GM21390 (cell line): ENCODE results near the gene GPC3.
A peak's percentile ranks its signal among the peaks of the same experiment; 100 is the strongest.
"Not testable (repeated sequence)": the region's sequence is repeated elsewhere in the genome, so short reads cannot be mapped to it uniquely, and the experiment has no call there.

ENCODE experiments used
- ATAC-seq: cut with Tn5 transposase; IDR thresholded peaks from one replicate; pipeline ENCODE4 v1.9.1; 2021; ENCODE audit not compliant: unreplicated experiment

Gene GPC3

DNA sequence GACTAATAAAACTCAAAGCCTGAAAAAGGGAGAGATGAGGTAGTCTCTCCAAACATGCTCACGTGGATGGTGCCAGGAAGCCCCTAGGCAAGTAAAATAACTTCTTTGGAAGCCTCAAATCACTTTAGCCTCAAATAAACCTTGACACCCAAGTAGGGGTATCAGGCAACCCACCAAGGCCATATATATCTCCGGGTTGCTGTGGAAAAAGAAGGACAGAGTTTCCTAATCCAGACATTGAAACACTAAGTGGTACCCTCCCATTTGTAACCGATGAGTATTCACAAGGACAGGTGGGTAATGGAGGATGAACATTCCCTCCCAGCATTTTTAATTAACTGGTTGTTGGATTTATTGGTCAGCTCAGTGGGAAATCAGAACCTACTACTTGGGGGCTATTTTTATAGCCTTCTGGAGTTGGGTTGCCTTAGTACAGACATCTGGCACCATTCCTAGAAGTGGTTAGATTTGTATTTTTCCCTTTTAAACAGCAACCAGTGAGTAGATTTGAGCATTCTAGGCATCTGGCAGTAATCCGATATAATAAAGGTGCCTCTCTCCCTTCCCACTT, 87.7 kb downstream of the GPC3 start:
- no peak for ATAC-seq

DNA sequence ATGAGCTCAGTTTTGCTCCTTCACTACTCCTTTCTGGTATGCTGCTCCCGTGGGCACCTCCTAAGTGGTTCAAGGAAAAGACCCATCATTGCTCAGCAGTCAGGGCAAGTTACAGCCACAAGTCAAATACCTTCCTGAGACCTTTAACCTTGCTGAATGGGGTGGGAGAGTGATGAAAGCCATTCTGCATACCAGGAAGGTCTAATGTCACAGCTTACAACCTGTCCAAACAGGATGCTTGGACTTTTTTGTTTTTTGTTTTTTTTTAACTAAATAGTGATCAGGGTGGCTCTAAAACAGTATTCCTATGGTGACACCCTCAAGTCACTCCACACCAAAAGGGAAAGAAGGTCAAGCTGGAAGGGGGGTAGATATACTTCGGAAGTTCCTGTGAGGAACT, 93.1 kb downstream of the GPC3 start:
- ATAC-seq, result no peak

DNA sequence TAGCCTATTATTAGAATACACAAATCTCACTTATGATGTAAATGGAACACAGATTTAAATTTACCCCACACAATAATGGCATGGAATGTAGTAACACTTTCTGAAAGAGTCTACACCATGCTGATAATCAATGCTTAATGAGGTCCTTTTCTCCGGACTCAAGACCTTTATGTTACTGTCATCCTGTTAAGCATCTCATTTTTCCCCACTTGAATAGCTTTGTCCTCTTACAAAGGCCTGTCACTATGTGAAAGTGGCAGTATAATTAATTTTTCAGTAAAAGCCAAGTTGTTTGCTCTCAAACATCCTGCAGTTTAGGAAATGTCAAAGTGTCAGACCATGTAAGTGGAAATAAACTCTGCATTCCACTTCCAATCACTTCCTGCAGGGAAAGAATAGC, 96.4 kb downstream of the GPC3 start:
- no peak for ATAC-seq

DNA sequence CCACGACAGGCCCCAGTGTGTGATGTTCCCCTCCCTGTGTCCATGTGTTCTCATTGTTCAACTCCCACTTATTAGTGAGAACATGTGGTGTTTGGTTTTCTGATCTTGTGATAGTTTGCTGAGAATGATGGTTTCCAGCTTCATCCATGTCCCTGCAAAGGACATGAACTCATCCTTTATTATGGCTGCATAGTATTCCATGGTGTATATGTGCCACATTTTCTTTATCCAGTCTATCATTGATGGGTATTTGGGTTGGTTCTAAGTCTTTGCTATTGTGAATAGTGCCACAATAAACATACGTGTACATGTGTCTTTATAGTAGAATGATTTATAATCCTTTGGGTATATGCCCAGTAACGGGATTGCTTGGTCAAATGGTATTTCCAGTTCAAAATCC, 97.3 kb downstream of the GPC3 start:
- ATAC-seq, result not testable (repeated sequence)

DNA sequence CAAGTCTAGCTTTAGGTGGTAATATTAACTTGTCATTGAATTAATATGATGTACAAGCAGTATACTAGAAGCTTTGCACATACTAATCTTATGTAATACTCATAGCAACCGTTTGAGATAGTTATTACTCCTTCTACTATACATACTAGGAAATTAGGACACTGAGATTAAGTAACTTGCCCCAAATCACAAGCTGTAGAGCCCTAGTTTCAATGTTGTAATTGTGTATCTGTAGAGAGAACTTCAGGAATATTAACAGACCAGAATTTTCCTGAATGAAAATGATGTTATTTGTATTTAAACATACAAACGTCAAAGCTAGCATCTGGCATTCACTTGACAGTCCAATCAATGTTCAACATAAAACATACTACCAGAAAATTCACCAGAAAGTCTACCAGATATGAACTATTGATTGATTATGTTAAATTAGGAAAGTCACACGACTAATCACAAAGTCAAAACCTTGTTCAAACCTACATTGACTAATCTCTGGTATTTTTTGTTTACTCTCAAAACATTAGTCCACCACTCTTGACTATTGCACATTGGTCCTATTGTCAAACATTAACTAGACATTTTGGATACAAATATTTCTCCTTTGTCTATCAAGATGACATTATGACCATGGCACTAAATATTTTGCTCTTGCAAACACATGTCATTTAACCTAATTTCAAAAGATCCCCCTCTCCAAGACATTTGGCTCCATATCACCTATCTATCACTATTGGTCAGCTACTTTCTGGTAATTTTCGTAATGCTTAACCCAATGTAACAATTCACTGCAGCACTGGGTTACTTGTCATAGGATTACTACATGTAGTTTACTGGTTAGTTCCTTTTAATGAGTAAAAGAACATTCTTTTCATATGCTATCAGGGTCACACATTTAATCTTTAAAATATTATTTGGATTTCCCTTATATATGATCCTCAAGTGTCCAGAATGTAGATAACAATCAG, 100.7 kb downstream of the GPC3 start:
- ATAC-seq, result no peak

DNA sequence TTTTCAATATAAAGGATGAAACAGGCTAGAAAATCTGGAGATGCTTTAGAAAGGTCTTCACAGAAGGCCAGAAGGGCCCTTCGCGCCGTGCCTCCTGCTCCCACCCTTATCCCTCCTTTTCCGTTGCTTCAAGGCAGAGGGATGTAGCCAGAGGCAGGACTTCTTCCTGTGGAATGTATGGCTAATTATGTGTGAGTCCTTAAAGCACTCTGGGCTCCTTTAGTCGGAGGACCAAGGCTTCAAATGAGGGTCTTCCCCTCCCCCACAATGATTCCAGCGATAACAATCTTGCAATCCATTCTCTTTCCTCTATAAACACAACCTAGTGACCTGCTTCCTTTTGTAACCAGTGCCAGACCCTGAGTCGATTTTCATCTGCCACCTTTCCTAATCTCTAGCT, 103.5 kb downstream of the GPC3 start:
- ATAC-seq, result no peak

DNA sequence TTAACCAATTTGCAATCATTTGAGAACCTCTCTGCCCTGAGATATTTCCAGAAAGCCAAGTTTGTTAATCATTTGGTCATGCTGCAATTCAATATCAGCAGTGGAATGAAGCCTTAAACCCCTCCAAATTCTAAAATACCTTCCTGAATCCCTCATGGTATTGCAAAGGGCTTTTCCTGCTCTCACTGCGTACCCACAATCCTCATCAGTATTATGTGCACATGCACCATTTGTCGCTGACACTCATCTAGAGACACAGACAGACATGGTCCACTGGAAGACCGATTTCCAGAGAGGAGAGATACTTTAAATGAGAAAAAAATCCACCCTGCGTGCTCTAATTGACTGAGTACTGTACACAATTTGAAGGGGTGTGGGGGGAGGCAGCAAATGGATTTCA, 104.4 kb downstream of the GPC3 start:
- ATAC-seq, result no peak

DNA sequence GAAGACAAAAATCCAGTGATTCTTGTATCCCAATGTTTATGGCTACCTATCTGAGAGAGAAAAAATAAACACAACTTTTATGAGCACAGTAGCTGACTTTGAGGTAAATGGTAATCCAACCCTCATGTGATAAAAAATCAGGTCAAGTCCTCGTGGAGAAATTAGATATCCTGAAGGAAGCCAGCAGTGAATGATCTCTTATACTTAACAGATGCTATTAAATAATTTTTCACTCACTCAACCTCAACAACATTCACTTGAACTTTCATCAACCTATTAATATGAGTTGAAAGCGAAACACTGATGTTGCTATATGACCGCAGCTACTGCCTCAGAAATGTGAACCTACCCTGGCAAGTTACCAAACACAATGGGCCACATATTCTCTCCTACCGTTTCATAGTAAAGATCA, 105.4 kb downstream of the GPC3 start:
- peak; percentile 63 for ATAC-seq

DNA sequence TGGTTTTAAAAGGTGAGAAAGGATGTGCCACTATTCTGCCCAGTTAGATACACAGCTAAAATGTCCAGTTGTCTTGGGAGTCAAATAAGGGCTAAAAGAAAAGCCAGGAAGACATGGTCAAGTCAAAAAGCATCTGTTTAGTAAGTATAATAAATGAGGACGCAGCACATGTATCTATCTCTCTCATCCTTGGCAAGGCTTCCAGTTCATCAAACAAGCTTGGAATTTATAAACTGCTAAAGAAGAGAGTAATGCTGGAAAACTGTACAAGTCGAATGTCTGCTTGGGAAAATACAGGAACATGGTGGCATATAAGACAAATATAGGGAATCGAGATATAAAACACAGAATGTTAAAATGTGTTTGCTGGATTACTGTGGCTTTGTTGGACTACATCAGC, 106.7 kb downstream of the GPC3 start:
- ATAC-seq, result no peak

DNA sequence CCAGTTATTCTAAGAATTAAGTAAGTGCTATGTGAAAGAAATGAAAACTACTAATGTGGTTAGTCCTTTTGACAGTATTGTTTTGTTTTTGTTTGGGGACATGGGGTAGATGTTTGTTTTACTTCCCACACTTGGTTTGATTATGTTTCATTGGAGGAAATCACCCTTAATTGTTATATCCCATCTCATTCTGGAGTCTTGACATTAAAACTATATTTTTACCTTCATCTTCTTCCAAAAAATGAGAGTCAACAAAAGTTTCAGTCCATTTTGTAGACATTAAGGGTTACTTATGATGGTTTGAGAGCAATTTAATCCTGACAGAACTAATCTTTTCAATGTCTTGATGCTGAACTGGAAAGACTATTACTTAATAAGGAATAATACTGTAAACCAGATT, 108.7 kb downstream of the GPC3 start:
- no peak for ATAC-seq

DNA sequence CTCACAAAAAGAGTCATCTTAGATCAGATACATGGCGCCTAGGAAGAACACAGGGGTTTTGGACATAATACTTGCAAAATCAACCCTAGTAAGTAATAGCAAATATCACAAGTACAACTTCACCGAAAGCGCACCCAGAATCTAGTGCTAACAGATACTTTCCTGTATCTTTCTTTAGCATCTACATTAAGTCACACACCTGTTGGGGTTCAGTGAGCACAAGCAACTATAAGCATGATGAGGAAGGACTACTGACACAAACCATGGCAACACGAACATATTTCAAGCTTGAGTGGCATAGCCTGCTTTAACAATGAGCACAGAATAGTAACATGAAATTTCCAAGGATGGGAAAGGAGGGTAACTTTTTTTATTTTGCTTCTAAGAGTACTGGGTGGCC, 116.1 kb downstream of the GPC3 start:
- no peak for ATAC-seq

DNA sequence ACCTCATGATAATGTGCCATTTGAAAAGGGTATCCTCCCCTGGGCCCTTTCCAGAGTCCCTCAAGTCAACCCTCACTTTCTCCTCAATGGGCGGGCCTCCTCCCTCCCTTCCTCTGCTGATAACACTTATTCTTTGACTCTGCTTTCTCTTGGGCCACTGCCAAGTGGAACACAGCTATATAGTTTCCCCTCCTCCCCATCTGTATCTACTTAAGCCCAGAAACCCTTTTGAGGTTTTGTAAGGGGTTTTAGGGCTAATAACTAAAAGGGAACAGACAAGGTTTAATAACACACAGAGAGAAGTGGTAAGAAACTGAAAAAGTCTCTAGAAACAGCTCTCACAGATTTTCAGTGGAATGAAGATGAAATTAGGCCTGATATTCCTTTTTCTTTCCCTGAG, 116.7 kb downstream of the GPC3 start:
- no peak for ATAC-seq

DNA sequence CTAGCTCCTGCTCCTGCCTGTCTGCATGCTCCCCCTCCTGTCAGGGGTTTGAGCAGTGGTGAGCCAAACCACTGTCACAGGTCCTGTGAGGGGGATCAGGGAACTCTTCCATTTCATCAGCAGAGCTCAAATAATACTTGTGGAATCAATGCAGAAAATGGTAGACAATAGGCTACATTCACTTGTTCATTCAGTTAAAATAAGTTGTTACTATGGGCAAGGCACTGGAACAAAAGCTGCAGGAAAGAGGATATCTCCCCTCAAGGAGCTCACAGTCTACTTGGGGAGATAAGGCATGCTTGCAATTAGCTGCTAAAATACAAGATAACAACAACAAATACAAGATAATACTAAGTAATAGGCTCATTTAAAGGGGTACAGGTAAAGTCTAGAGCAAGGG, 117.1 kb downstream of the GPC3 start:
- ATAC-seq, result no peak

DNA sequence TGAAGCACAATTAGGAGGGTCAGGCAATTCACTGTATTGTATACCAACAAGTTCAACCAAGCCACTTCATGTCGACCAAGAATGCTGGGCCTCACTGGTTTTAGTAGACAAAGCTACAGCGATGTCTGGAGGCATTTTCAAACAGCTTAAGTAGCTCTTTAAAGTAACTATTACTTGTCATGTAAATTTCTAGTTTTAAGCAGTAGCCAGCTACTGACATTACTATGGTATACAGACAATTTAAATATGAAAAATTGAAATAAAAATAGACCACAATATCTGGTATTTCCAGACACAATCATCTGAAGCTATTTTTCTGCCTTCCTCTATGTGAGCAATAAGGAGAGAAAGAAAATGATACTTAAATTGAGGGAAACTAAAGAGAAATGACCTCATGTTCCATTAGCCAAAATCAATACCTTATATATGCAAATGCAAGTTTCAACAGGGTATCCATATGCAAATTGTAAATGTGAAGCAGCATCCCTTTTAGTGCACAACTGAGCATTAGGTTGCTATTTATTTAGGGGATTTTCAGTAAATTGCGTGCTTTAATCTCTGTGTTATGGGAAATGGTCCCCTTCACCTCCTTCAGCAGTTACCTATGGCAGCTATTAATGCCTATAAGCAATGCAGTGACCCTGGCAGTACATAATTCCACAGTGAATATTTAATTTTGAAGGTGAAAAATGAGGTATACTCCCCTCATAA, 119.5 kb downstream of the GPC3 start:
- no peak for ATAC-seq

DNA sequence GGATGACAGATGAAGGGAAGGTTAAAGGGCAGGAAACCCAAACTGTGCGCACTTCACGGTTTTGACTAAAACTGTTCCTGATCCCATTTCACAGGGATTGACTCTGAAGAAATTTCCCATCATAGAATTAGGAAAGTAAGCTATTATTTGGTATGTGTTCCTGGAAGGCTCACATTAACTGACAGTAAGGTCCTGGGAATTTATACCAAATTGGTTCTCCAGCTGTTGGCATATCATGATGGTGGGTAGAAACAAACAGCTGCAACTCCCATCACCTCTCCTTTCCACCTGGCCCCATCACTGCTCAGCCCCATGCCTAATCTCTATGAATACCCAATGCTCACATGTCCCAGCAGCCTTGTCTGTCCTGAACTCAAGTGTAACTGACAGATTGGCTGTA, 121.2 kb downstream of the GPC3 start:
- ATAC-seq, result no peak

DNA sequence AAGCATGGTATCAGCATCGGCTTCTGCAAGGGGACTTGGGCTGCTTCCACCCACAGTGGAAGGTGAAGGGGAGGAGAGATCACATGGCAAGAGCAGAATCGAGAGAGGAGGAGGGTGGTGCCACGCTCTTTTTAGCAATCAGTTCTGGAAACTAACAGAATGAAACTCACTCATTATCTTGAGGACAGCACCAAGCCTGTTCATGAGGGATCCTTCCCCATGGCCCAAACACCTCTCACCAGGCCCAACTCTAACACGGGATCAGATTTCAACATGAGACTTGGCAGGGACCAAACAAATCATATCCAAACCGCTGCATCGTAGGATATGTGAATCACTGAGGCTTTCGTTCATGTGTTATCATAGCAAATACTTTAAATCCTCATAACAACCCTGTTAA, 125.5 kb downstream of the GPC3 start:
- ATAC-seq, result no peak

DNA sequence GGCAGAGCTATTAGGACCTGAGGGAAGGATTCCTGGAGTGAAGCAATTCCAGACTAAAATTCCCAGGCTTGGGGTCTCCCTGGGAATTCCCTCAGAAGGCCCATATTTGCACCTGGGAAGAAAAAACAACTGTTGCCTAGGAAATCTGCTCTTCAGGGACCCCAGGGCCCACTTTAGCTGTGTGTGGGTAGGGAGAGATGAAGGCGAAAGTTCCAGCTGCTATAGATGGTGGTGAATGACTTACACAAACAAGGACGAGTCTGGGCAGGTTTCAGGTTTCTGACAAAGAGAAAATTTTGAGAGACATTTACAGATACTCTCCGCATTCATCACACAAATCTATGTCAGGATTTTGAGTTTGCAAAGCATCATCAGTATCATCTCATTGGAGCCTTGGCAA, 126.1 kb downstream of the GPC3 start:
- no peak for ATAC-seq

DNA sequence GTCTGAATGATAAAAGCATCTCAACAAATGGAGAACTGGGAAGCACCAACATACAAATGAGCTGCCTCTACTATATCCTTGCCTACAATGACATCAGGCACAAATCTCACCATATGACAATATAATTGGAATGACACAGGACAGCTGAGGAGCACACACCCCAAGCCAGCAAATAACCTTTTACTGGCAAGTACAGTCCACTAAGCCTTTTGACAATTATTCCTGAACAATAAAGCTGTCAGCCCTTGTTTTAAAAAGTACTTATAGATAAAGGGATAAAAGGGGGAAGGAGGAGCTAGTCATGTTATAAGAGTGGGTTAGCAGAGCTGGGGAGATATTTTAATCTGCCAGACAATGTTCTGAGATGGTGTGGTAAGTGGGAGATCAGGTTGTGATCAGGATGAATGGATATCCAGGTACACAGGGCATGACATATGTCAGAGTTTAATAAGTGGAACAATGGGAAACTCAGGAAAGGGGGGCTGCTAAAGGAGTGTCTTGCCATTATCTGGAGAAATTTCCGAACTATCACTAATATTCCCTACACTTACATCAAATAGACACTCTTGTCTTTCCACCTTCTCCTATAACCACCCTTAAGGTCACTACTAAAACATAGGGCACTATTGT, 127.6 kb downstream of the GPC3 start:
- no peak for ATAC-seq

DNA sequence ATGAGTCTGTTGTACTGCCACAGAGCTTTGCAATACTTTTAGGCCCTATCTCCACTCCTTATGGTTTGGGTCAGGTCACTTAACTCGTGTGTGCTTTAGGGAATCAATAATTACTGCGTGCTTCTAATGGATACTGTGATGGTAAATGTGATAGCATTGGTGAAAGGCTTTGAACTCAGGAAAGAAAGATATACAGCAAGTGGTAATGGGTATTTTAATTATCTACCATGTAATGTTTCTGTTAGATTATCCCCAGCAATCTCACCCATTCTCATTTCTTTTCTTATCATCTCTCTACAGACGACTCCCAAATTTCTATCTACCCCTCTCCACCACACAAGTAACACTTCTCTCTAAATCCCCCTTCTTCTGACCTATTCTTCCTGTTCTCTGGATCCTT, 128.6 kb downstream of the GPC3 start:
- ATAC-seq, result no peak

DNA sequence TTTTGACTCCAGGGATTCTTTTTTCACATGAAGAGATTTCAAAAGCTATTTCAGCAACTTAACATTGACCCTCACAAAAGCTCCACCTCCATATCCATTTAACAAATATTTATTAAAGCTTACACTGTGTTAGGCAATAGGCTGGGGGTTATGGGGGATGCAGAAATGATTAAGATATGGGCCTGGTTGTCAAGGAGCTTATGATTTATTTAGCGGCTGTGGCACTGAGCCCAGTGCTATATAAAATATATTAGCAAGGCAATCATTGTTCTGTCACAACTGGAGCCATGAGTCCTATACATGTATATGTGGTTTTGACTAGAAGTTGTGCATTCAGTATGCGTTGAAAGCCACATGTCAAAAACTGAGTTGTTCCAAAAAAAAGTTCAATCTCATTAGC, 131.1 kb downstream of the GPC3 start:
- no peak for ATAC-seq

DNA sequence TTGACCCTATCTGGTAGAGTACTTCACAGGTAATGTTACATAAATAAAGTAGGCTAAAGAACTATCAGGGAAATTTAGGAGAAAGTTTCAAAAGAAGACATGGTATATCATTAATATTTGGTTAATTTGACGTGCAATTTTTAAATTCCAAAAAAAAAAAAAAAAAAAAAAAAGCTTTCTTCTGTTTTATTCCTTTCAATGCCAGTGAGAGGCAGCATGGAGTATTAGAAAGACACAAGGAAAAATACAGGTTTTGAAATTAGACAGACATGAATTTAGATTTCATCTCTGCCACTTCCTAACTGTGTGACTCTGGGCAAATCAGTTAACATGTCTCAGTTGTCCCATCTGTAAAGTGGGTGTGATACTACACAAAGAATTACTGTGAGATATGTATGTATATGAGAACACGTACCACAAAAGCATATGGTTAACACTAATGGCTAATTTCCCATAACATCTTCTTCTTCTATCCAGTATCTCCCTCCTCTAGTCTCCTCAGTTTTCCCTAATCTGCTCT, 132.5 kb downstream of the GPC3 start:
- ATAC-seq, result no peak
